K562 (cell line): ENCODE measurements around the gene NUDT9.

Experiments used
- BHLHE40 ChIP-seq: IDR thresholded peaks from 2 replicates; pipeline ENCODE4 v1.6.1; 2011; ENCODE audit warnings: low read length, improper control_type of control experiment
- CC2D1A ChIP-seq: fragments of 450-650 bp; IDR thresholded peaks from 2 replicates; pipeline ENCODE4 v1.6.1; 2017; ENCODE audit warnings: mild to moderate bottlenecking
- EP300 ChIP-seq: IDR thresholded peaks from 2 replicates; pipeline ENCODE4 v1.6.1; 2012; ENCODE audit warnings: low read length, improper control_type of control experiment
- FOSL1 ChIP-seq: fragments of 200-800 bp; sonication (Bioruptor generic); conservative IDR thresholded peaks from 2 replicates; pipeline ENCODE4 v1.6.1; 2016; ENCODE audit warnings: missing genetic modification characterization, missing compliant biosample characterization
- IRF2 ChIP-seq: sonication (generic); formaldehyde crosslinking; IDR thresholded peaks from 2 replicates; pipeline ENCODE4 v1.8.1; 2022; ENCODE audit warnings: mild to moderate bottlenecking, missing genetic modification reagents
- MYBL2 ChIP-seq, 2 experiments: fragments of 450-650 bp in 1 of 2; sonication (generic) in 1 of 2; formaldehyde crosslinking in 1 of 2; IDR thresholded peaks; 2 replicates each; pipeline versions ENCODE4 v1.6.1 to v1.8.1; 2017 to 2022; ENCODE audit warnings: borderline replicate concordance in 1 of 2, inconsistent platforms in 1 of 2, low read depth in 1 of 2, mild to moderate bottlenecking in 1 of 2, missing genetic modification reagents in 1 of 2, moderate library complexity in 1 of 2
- RCOR1 ChIP-seq, 2 experiments: IDR thresholded peaks; 2 replicates each; pipeline ENCODE4 v1.6.1; 2012; ENCODE audit warnings: low read depth in 2 of 2, low read length in 2 of 2, borderline replicate concordance in 1 of 2, improper control_type of control experiment in 1 of 2
- SMARCA5 ChIP-seq: fragments of 450-650 bp; IDR thresholded peaks from 2 replicates; pipeline ENCODE4 v1.6.1; 2016
- TGIF2 ChIP-seq: sonication (generic); formaldehyde crosslinking; IDR thresholded peaks from 2 replicates; pipeline ENCODE4 v1.8.1; 2022; ENCODE audit warnings: mild to moderate bottlenecking, missing genetic modification reagents, moderate library complexity
- TF ChIP-seq, protein P1 (sequence below): fragments of 250-450 bp; sonication (Bioruptor Pico); IDR thresholded peaks from 2 replicates; pipeline ENCODE4 v1.5.0; 2020; ENCODE audit warnings: mild to moderate bottlenecking, borderline replicate concordance
- TF ChIP-seq, protein P2 (sequence below): fragments of 450-650 bp; IDR thresholded peaks from 2 replicates; pipeline ENCODE4 v1.6.1; 2016; ENCODE audit warnings: mild to moderate bottlenecking, moderate library complexity
- TF ChIP-seq, protein P3 (sequence below): sonication (generic); formaldehyde crosslinking; IDR thresholded peaks from 2 replicates; pipeline ENCODE4 v1.8.0; 2022; ENCODE audit warnings: mild to moderate bottlenecking, missing genetic modification reagents, borderline replicate concordance
- TF ChIP-seq, protein P4 (sequence below), 3 experiments: IDR thresholded peaks in 2 of 3; conservative IDR thresholded peaks in 1 of 3; 2 replicates each; pipeline ENCODE4 v1.5.1; 2011 to 2012; ENCODE audit warnings: low read length in 3 of 3, mild to moderate bottlenecking in 3 of 3, control low read depth in 2 of 3, improper control_type of control experiment in 1 of 3, inconsistent platforms in 1 of 3, low read depth in 1 of 3, mixed read lengths in 1 of 3, moderate library complexity in 1 of 3; ENCODE audit not compliant: insufficient read depth in 2 of 3
- TF ChIP-seq, protein P5 (sequence below): sonication (generic); formaldehyde crosslinking; IDR thresholded peaks from 2 replicates; pipeline ENCODE4 v1.9.0; 2022; ENCODE audit warnings: mild to moderate bottlenecking, missing genetic modification reagents

DNA sequence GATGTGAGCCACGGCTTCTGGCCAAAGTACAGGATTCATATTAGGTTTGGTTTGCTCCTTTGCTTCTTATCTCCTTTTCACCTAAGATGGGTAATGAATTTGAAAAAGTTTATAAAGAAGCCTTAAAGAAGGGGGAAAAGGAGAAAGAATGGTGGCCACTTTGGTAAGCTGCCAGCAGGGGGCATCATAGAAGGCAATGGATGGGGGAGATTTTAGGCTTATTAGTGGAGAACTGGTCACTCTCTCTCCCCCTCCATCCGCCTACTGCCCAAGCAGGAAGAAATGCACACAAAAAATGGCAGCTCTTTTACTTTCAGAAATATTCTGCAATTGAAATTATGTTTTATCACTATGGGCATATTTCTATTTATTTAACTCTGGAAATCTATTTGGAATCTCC, 74.8 kb downstream of the NUDT9 start:
- TF ChIP-seq CC2D1A (no peak), IRF2 (no peak), SMARCA5 (no peak), TGIF2 (CRISPR knock-in tag) (no peak), BHLHE40 (no peak), RCOR1 (IDR thresholded peaks at IDR 0.05; ENCODE audit: borderline replicate concordance in 1 of 2, low read depth in 2 of 2, low read length in 2 of 2) (no peak), FOSL1 (tag) (no peak), EP300 (no peak), MYBL2 (IDR thresholded peaks at IDR 0.05; ENCODE audit: low read depth) (no peak), MYBL2 (CRISPR knock-in tag; IDR thresholded peaks at IDR 0.05; ENCODE audit: borderline replicate concordance) (no peak)
- TF ChIP-seq, protein P1, sequence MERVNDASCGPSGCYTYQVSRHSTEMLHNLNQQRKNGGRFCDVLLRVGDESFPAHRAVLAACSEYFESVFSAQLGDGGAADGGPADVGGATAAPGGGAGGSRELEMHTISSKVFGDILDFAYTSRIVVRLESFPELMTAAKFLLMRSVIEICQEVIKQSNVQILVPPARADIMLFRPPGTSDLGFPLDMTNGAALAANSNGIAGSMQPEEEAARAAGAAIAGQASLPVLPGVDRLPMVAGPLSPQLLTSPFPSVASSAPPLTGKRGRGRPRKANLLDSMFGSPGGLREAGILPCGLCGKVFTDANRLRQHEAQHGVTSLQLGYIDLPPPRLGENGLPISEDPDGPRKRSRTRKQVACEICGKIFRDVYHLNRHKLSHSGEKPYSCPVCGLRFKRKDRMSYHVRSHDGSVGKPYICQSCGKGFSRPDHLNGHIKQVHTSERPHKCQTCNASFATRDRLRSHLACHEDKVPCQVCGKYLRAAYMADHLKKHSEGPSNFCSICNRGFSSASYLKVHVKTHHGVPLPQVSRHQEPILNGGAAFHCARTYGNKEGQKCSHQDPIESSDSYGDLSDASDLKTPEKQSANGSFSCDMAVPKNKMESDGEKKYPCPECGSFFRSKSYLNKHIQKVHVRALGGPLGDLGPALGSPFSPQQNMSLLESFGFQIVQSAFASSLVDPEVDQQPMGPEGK (CRISPR knock-in tag), result no peak
- TF ChIP-seq, protein P2, sequence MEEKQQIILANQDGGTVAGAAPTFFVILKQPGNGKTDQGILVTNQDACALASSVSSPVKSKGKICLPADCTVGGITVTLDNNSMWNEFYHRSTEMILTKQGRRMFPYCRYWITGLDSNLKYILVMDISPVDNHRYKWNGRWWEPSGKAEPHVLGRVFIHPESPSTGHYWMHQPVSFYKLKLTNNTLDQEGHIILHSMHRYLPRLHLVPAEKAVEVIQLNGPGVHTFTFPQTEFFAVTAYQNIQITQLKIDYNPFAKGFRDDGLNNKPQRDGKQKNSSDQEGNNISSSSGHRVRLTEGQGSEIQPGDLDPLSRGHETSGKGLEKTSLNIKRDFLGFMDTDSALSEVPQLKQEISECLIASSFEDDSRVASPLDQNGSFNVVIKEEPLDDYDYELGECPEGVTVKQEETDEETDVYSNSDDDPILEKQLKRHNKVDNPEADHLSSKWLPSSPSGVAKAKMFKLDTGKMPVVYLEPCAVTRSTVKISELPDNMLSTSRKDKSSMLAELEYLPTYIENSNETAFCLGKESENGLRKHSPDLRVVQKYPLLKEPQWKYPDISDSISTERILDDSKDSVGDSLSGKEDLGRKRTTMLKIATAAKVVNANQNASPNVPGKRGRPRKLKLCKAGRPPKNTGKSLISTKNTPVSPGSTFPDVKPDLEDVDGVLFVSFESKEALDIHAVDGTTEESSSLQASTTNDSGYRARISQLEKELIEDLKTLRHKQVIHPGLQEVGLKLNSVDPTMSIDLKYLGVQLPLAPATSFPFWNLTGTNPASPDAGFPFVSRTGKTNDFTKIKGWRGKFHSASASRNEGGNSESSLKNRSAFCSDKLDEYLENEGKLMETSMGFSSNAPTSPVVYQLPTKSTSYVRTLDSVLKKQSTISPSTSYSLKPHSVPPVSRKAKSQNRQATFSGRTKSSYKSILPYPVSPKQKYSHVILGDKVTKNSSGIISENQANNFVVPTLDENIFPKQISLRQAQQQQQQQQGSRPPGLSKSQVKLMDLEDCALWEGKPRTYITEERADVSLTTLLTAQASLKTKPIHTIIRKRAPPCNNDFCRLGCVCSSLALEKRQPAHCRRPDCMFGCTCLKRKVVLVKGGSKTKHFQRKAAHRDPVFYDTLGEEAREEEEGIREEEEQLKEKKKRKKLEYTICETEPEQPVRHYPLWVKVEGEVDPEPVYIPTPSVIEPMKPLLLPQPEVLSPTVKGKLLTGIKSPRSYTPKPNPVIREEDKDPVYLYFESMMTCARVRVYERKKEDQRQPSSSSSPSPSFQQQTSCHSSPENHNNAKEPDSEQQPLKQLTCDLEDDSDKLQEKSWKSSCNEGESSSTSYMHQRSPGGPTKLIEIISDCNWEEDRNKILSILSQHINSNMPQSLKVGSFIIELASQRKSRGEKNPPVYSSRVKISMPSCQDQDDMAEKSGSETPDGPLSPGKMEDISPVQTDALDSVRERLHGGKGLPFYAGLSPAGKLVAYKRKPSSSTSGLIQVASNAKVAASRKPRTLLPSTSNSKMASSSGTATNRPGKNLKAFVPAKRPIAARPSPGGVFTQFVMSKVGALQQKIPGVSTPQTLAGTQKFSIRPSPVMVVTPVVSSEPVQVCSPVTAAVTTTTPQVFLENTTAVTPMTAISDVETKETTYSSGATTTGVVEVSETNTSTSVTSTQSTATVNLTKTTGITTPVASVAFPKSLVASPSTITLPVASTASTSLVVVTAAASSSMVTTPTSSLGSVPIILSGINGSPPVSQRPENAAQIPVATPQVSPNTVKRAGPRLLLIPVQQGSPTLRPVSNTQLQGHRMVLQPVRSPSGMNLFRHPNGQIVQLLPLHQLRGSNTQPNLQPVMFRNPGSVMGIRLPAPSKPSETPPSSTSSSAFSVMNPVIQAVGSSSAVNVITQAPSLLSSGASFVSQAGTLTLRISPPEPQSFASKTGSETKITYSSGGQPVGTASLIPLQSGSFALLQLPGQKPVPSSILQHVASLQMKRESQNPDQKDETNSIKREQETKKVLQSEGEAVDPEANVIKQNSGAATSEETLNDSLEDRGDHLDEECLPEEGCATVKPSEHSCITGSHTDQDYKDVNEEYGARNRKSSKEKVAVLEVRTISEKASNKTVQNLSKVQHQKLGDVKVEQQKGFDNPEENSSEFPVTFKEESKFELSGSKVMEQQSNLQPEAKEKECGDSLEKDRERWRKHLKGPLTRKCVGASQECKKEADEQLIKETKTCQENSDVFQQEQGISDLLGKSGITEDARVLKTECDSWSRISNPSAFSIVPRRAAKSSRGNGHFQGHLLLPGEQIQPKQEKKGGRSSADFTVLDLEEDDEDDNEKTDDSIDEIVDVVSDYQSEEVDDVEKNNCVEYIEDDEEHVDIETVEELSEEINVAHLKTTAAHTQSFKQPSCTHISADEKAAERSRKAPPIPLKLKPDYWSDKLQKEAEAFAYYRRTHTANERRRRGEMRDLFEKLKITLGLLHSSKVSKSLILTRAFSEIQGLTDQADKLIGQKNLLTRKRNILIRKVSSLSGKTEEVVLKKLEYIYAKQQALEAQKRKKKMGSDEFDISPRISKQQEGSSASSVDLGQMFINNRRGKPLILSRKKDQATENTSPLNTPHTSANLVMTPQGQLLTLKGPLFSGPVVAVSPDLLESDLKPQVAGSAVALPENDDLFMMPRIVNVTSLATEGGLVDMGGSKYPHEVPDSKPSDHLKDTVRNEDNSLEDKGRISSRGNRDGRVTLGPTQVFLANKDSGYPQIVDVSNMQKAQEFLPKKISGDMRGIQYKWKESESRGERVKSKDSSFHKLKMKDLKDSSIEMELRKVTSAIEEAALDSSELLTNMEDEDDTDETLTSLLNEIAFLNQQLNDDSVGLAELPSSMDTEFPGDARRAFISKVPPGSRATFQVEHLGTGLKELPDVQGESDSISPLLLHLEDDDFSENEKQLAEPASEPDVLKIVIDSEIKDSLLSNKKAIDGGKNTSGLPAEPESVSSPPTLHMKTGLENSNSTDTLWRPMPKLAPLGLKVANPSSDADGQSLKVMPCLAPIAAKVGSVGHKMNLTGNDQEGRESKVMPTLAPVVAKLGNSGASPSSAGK, result no peak
- TF ChIP-seq, protein P3, sequence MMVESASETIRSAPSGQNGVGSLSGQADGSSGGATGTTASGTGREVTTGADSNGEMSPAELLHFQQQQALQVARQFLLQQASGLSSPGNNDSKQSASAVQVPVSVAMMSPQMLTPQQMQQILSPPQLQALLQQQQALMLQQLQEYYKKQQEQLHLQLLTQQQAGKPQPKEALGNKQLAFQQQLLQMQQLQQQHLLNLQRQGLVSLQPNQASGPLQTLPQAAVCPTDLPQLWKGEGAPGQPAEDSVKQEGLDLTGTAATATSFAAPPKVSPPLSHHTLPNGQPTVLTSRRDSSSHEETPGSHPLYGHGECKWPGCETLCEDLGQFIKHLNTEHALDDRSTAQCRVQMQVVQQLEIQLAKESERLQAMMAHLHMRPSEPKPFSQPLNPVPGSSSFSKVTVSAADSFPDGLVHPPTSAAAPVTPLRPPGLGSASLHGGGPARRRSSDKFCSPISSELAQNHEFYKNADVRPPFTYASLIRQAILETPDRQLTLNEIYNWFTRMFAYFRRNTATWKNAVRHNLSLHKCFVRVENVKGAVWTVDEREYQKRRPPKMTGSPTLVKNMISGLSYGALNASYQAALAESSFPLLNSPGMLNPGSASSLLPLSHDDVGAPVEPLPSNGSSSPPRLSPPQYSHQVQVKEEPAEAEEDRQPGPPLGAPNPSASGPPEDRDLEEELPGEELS (CRISPR knock-in tag), result no peak
- TF ChIP-seq, protein P4, sequence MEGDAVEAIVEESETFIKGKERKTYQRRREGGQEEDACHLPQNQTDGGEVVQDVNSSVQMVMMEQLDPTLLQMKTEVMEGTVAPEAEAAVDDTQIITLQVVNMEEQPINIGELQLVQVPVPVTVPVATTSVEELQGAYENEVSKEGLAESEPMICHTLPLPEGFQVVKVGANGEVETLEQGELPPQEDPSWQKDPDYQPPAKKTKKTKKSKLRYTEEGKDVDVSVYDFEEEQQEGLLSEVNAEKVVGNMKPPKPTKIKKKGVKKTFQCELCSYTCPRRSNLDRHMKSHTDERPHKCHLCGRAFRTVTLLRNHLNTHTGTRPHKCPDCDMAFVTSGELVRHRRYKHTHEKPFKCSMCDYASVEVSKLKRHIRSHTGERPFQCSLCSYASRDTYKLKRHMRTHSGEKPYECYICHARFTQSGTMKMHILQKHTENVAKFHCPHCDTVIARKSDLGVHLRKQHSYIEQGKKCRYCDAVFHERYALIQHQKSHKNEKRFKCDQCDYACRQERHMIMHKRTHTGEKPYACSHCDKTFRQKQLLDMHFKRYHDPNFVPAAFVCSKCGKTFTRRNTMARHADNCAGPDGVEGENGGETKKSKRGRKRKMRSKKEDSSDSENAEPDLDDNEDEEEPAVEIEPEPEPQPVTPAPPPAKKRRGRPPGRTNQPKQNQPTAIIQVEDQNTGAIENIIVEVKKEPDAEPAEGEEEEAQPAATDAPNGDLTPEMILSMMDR (IDR thresholded peaks at IDR 0.05 in 2 of 3, conservative IDR thresholded peaks at IDR 0.05 in 1 of 3; ENCODE audit: insufficient read depth in 2 of 3, low read depth in 1 of 3, low read length in 3 of 3), result peak; percentile 54 to 68 (median 64)
- TF ChIP-seq, protein P5, sequence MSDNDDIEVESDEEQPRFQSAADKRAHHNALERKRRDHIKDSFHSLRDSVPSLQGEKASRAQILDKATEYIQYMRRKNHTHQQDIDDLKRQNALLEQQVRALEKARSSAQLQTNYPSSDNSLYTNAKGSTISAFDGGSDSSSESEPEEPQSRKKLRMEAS (CRISPR knock-in tag), result no peak
